Subcutaneous abdominal adipose tissue (tissue), 5 donors: ENCODE results near the gene ABCC4.

Experiments
- H3K27ac ChIP-seq: one replicate; pipeline ENCODE4 v1.7.0; 2013; ENCODE audit warnings: low read depth, mild to moderate bottlenecking, inconsistent platforms, low read length, moderate library complexity
- H3K27me3 ChIP-seq, 5 donors: one replicate each; pipeline ENCODE4 v1.7.0; 2013; ENCODE audit warnings: low read length in 5 of 5, inconsistent platforms in 1 of 5; ENCODE audit not compliant: control insufficient read depth in 5 of 5, insufficient read depth in 4 of 5
- H3K36me3 ChIP-seq, 5 donors: one replicate each; pipeline ENCODE4 v1.7.0; 2013; ENCODE audit warnings: low read length in 5 of 5; ENCODE audit not compliant: control insufficient read depth in 5 of 5, insufficient read depth in 5 of 5
- H3K4me1 ChIP-seq, 5 donors: one replicate each; pipeline ENCODE4 v1.7.0; 2013; ENCODE audit warnings: low read length in 5 of 5, mild to moderate bottlenecking in 3 of 5, moderate library complexity in 1 of 5; ENCODE audit not compliant: control insufficient read depth in 5 of 5, insufficient read depth in 5 of 5
- H3K4me3 ChIP-seq, 5 donors: one replicate each; pipeline ENCODE4 v1.7.0; 2013; ENCODE audit warnings: low read length in 5 of 5, low read depth in 1 of 5
- H3K9ac ChIP-seq, 5 donors: one replicate each; pipeline ENCODE4 v1.7.0; 2013; ENCODE audit warnings: low read length in 5 of 5, mild to moderate bottlenecking in 4 of 5, moderate library complexity in 3 of 5
- H3K9me3 ChIP-seq, 5 donors: one replicate each; pipeline ENCODE4 v1.7.0; 2013; ENCODE audit warnings: low read length in 5 of 5; ENCODE audit not compliant: control insufficient read depth in 5 of 5
- donor health status: healthy.
- donor health status: healthy.
- donor health status: healthy.
- donor health status: healthy.
- donor health status: healthy.

Gene ABCC4

GRCh38 chr13:95086761-95087160 lies 214.5 kb downstream of the ABCC4 start:
- no peak overlapping the region for H3K4me3 ChIP-seq
- no peak overlapping the region for H3K9ac ChIP-seq
- H3K9me3 ChIP-seq = no peaks in the 10 kb centered on the region
- H3K4me1 ChIP-seq = no peaks in the 10 kb centered on the region
- no peaks in the 10 kb centered on the region for H3K36me3 ChIP-seq
- H3K27me3 ChIP-seq = no peaks in the 10 kb centered on the region
- no peak overlapping the region for H3K27ac ChIP-seq

DNA sequence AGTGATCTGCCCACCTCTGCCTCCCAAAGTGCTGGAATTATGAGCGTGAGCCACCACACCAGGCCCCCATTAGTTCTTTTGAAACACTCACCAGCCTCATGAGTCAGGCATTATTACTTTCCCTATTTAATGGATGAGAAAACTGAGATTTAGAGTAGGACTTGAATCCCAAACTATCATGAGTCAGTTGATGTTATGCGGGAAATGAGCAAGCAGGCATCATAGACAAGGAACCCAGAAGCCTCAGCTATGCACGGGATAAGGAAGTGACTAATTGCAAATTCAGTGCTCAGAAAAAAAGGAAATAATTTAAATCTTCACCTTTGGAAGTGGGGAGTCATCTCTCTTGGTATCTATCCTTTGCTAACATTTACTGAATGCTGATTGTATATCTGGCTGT lies 217.5 kb downstream of the ABCC4 start:
- H3K4me1 ChIP-seq = no peaks in the 10 kb centered on the region
- no peaks in the 10 kb centered on the region for H3K9me3 ChIP-seq
- no peaks in the 10 kb centered on the region for H3K27me3 ChIP-seq
- no peak overlapping the region for H3K9ac ChIP-seq
- no peaks in the 10 kb centered on the region for H3K36me3 ChIP-seq
- no peak overlapping the region for H3K27ac ChIP-seq
- H3K4me3 ChIP-seq = no peak overlapping the region

GRCh38 chr13:95083066-95083465 lies 218.2 kb downstream of the ABCC4 start:
- no peak overlapping the region for H3K9ac ChIP-seq
- no peaks in the 10 kb centered on the region for H3K36me3 ChIP-seq
- no peaks in the 10 kb centered on the region for H3K4me1 ChIP-seq
- no peaks in the 10 kb centered on the region for H3K27me3 ChIP-seq
- H3K9me3 ChIP-seq = no peaks in the 10 kb centered on the region
- H3K4me3 ChIP-seq = no peak overlapping the region
- no peak overlapping the region for H3K27ac ChIP-seq

DNA sequence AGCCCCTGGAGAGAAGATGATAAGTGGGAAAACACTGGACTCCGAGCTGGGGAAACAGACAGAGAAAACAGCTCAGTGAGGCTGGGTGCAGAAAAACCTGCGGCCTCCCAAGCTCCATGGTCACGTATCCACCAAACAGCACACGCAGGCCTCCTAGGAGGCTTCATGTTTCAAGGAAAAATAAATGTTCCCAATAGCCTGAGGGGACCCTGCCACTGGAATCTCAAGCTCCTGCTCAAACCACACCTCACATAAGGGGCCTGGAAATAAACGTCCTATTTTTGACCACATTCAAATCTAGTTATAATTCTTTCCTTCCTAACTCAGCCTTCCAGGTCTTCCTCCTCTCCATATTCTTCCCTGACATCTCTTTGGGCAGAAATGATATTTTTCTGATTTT lies 225.7 kb downstream of the ABCC4 start:
- Histone ChIP-seq H3K27ac (no peak overlapping the region), H3K4me1 (no peaks in the 10 kb centered on the region), H3K27me3 (no peaks in the 10 kb centered on the region), H3K9ac (no peak overlapping the region), H3K36me3 (peaks cover 0 to 10% (median 1%) of the 10 kb centered on the region in 5 donors), H3K4me3 (no peak overlapping the region), H3K9me3 (no peaks in the 10 kb centered on the region)

DNA sequence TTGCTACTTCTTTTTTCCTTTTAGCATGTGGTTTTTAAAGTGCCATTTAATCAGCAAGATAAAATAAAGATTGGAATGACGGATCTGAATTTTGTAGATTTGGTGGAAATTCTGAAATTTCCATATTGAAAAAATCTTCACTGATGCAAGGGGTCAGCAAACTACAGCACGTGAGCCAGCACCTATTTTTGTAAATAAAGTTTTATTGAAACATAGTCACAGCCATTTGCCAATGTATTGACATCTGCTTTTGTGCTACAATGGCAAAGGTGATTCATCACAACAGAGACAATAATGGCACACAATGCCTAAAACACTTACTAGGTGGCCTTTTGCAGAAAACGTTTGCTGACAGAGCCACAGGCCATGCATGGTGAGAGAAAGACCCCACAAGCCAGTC lies 226.4 kb downstream of the ABCC4 start:
- Histone ChIP-seq H3K9me3 (no peaks in the 10 kb centered on the region), H3K4me3 (no peak overlapping the region), H3K27me3 (no peaks in the 10 kb centered on the region), H3K4me1 (no peaks in the 10 kb centered on the region), H3K27ac (no peak overlapping the region), H3K9ac (no peak overlapping the region), H3K36me3 (peaks cover 0 to 10% (median 6%) of the 10 kb centered on the region in 5 donors)

DNA sequence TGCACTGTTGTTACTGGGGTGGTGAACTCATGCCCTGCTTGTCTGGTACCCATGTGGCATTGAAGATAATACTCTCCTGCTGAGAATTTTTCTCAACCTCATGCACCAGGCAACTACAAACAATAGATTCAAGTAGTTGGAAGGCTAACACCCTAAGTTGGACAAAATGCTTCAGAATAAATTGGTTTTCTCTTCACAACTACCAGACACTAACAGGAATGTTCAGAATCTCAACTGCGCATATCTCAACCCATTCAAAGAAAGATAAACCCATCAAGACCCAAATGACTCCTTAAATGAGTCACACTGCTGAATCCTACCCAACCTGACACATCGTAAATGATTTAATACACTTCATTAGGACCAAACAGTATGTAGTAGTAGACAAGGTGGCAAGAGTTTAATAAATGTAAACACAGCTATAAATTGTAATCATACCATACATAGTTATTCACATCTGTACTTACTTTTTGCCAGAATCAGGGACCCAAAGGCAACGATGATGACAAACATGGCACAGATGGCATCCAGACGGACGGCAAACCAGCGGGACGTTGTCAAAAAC lies 227.4 kb downstream of the ABCC4 start:
- Histone ChIP-seq H3K4me3 (no peak overlapping the region), H3K4me1 (no peaks in the 10 kb centered on the region), H3K9ac (no peak overlapping the region), H3K36me3 (peaks cover 0 to 10% (median 6%) of the 10 kb centered on the region in 5 donors), H3K27ac (no peak overlapping the region), H3K9me3 (no peaks in the 10 kb centered on the region), H3K27me3 (no peaks in the 10 kb centered on the region)

- no peaks in the 10 kb centered on the region for H3K9me3 ChIP-seq
- H3K36me3 ChIP-seq = peaks cover 0 to 7% (median 6%) of the 10 kb centered on the region in 5 donors
- H3K9ac ChIP-seq = no peak overlapping the region
- no peaks in the 10 kb centered on the region for H3K27me3 ChIP-seq
- no peak overlapping the region for H3K27ac ChIP-seq
- H3K4me3 ChIP-seq = no peak overlapping the region
- H3K4me1 ChIP-seq = no peaks in the 10 kb centered on the region
Observed at GRCh38 chr13:95067303-95067702, 233.9 kb downstream of the ABCC4 start.

- no peaks in the 10 kb centered on the region for H3K9me3 ChIP-seq
- H3K9ac ChIP-seq = no peak overlapping the region
- no peaks in the 10 kb centered on the region for H3K27me3 ChIP-seq
- no peak overlapping the region for H3K27ac ChIP-seq
- H3K4me1 ChIP-seq = no peaks in the 10 kb centered on the region
- no peak overlapping the region for H3K4me3 ChIP-seq
- no peaks in the 10 kb centered on the region for H3K36me3 ChIP-seq
Observed at GRCh38 chr13:95060014-95060519, 241.2 kb downstream of the ABCC4 start.

GRCh38 chr13:95059306-95059705 lies 241.9 kb downstream of the ABCC4 start:
- no peaks in the 10 kb centered on the region for H3K36me3 ChIP-seq
- no peaks in the 10 kb centered on the region for H3K9me3 ChIP-seq
- H3K4me1 ChIP-seq = no peaks in the 10 kb centered on the region
- no peak overlapping the region for H3K27ac ChIP-seq
- no peak overlapping the region for H3K4me3 ChIP-seq
- H3K27me3 ChIP-seq = no peaks in the 10 kb centered on the region
- no peak overlapping the region for H3K9ac ChIP-seq

DNA sequence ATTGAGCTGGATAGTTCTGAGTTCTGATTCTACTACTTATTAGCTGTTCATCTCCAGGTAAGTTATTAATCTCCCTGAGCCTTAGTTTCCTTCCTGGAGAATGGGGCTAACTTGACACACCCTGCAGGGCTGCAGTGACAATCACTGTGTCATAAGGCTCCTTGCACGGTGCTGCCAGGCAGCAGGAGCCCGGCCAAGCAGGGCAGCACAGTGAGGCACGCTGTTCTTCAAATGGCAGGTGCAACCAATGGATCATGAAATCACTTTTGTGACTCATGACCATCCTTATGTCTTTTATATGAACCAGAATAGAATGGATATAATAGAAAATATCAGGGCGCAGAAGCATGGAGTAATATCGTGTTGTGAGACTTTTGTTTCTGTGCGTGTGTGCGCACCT lies 242.6 kb downstream of the ABCC4 start:
- Histone ChIP-seq H3K27ac (no peak overlapping the region), H3K27me3 (no peaks in the 10 kb centered on the region)

More for the DNA sequence above, 242.6 kb downstream of the ABCC4 start:
- Histone ChIP-seq H3K9ac (no peak overlapping the region), H3K4me1 (no peaks in the 10 kb centered on the region), H3K36me3 (no peaks in the 10 kb centered on the region), H3K9me3 (no peaks in the 10 kb centered on the region), H3K4me3 (no peak overlapping the region)
